WTC11 (cell line): Measurements from ENCODE around the gene EID2. TPM values are rescaled to one million over a fixed set of nuclear protein-coding genes. Genes with fewer than 3 reads are reported as not detected.

Experiments
- ATAC-seq: fragments of 200-7000 bp; cut with Tn5 transposase; 2 replicates; pipeline ENCODE4 v1.10.0; 2021; ENCODE audit warnings: mild to moderate bottlenecking, moderate library complexity
- CTCF ChIA-PET: fragments of 300-600 bp; sonication (Branson Sonifier 250); formaldehyde crosslinking; loops from one replicate; lab custom pipeline; 2021; ENCODE audit warnings: antibody characterized with exemption; lab: Charles Lee
- POLR2A ChIA-PET: fragments of 350-600 bp; sonication (Branson Sonifier 250); formaldehyde crosslinking; loops from one replicate; lab custom pipeline; 2021; ENCODE audit warnings: antibody characterized with exemption; lab: Charles Lee
- DNase-seq: peaks from one replicate; pipeline ENCODE4 v3.0.0; 2021; ENCODE audit warnings: low spot score
- H3K27ac Mint-ChIP-seq: 2 replicates; pipeline ENCODE4 v1.8.0; 2021; ENCODE audit warnings: mixed read lengths
- H3K27me3 Mint-ChIP-seq: 2 replicates; pipeline ENCODE4 v1.8.0; 2021; ENCODE audit warnings: low read depth, mild to moderate bottlenecking, moderate library complexity, mixed read lengths
- H3K36me3 Mint-ChIP-seq: 2 replicates; pipeline ENCODE4 v1.8.0; 2021; ENCODE audit warnings: mixed read lengths
- H3K4me1 Mint-ChIP-seq: 2 replicates; pipeline ENCODE4 v1.8.0; 2022; ENCODE audit warnings: mixed read lengths
- H3K4me3 Mint-ChIP-seq: 2 replicates; pipeline ENCODE4 v1.8.0; 2021; ENCODE audit warnings: mild to moderate bottlenecking, moderate library complexity, mixed read lengths
- H3K9me3 Mint-ChIP-seq: 2 replicates; pipeline ENCODE4 v1.8.0; 2021; ENCODE audit warnings: mixed read lengths
- E2F1 ChIP-seq: sonication (generic); formaldehyde crosslinking; IDR thresholded peaks from 2 replicates; pipeline ENCODE4 v1.8.0; 2022; ENCODE audit warnings: mild to moderate bottlenecking, missing genetic modification reagents
- FOXP1 ChIP-seq: sonication (generic); formaldehyde crosslinking; IDR thresholded peaks from 2 replicates; pipeline ENCODE4 v1.8.0; 2022; ENCODE audit warnings: missing genetic modification reagents, mild to moderate bottlenecking, moderate library complexity, borderline replicate concordance
- FOXP4 ChIP-seq: sonication (generic); formaldehyde crosslinking; IDR thresholded peaks from 2 replicates; pipeline ENCODE4 v1.8.0; 2022; ENCODE audit warnings: mild to moderate bottlenecking, missing genetic modification reagents
- HMGXB4 ChIP-seq: sonication (generic); formaldehyde crosslinking; IDR thresholded peaks from 2 replicates; pipeline ENCODE4 v1.8.1; 2023; ENCODE audit warnings: mild to moderate bottlenecking, moderate library complexity, missing genetic modification reagents
- IRF1 ChIP-seq: sonication (generic); formaldehyde crosslinking; IDR thresholded peaks from 2 replicates; pipeline ENCODE4 v1.8.0; 2023; ENCODE audit warnings: missing genetic modification reagents
- JUN ChIP-seq: sonication (generic); formaldehyde crosslinking; IDR thresholded peaks from 2 replicates; pipeline ENCODE4 v1.8.0; 2023; ENCODE audit warnings: mild to moderate bottlenecking, missing genetic modification reagents
- KAT7 ChIP-seq: sonication (generic); formaldehyde crosslinking; IDR thresholded peaks from 2 replicates; pipeline ENCODE4 v1.8.1; 2023; ENCODE audit warnings: missing genetic modification reagents, mild to moderate bottlenecking, borderline replicate concordance
- MAX ChIP-seq: sonication (generic); formaldehyde crosslinking; IDR thresholded peaks from 2 replicates; pipeline ENCODE4 v1.8.0; 2022; ENCODE audit warnings: mild to moderate bottlenecking, missing genetic modification reagents
- NFYB ChIP-seq: sonication (generic); formaldehyde crosslinking; conservative IDR thresholded peaks from 2 replicates; pipeline ENCODE4 v1.8.0; 2022; ENCODE audit warnings: low read depth, missing genetic modification reagents
- SMAD3 ChIP-seq: sonication (generic); formaldehyde crosslinking; IDR thresholded peaks from 2 replicates; pipeline ENCODE4 v1.8.0; 2022; ENCODE audit warnings: missing genetic modification reagents, mild to moderate bottlenecking, borderline replicate concordance
- SOX15 ChIP-seq: fragments of 250-450 bp; sonication (Bioruptor Pico); IDR thresholded peaks from 2 replicates; pipeline ENCODE4 v1.9.0; 2021; ENCODE audit warnings: mild to moderate bottlenecking
- SP1 ChIP-seq: sonication (generic); formaldehyde crosslinking; conservative IDR thresholded peaks from 2 replicates; pipeline ENCODE4 v1.8.1; 2022; ENCODE audit warnings: missing genetic modification reagents
- TP53 ChIP-seq: sonication (generic); formaldehyde crosslinking; IDR thresholded peaks from 2 replicates; pipeline ENCODE4 v1.8.1; 2023; ENCODE audit warnings: mild to moderate bottlenecking, missing genetic modification reagents
- USF1 ChIP-seq: sonication (generic); formaldehyde crosslinking; IDR thresholded peaks from 2 replicates; pipeline ENCODE4 v1.8.0; 2022; ENCODE audit warnings: mild to moderate bottlenecking, missing genetic modification reagents
- ZBTB21 ChIP-seq: sonication (generic); formaldehyde crosslinking; IDR thresholded peaks from 2 replicates; pipeline ENCODE4 v1.8.1; 2023; ENCODE audit warnings: mild to moderate bottlenecking, missing genetic modification reagents, borderline replicate concordance
- ZNF232 ChIP-seq: sonication (generic); formaldehyde crosslinking; IDR thresholded peaks from 2 replicates; pipeline ENCODE4 v1.8.0; 2022; ENCODE audit warnings: mild to moderate bottlenecking, missing genetic modification reagents
- ZNF281 ChIP-seq: sonication (generic); formaldehyde crosslinking; IDR thresholded peaks from 2 replicates; pipeline ENCODE4 v1.8.0; 2023; ENCODE audit warnings: mild to moderate bottlenecking, missing genetic modification reagents
- ZNF423 ChIP-seq: fragments of 250-450 bp; sonication (Bioruptor Pico); IDR thresholded peaks from 2 replicates; pipeline ENCODE4 v2.1.2; 2022; ENCODE audit warnings: mild to moderate bottlenecking, moderate library complexity
- ZSCAN18 ChIP-seq: fragments of 250-450 bp; sonication (Bioruptor Pico); IDR thresholded peaks from 2 replicates; pipeline ENCODE4 v2.1.2; 2022; ENCODE audit warnings: mild to moderate bottlenecking, moderate library complexity
- total RNA-seq: library from RNA; stranded (reverse); gene quantifications from 3 replicates; pipeline ENCODE4 v1.2.3, GENCODE V29; 2021

EID2 gene
- total RNA-seq, 1 experiment from 2014 or later = 21.5 TPM

GRCh38 chr19:39532233-39533002, 7.5 kb downstream of the EID2 start, which contains the start of gene EID2B (continued):
- TF ChIP-seq ZBTB21 (CRISPR knock-in tag) (no peak), HMGXB4 (CRISPR knock-in tag) (peak; percentile 87; the same call in 1 of the 2 replicates), FOXP1 (peak; percentile 28; the same call in 1 of the 2 replicates), ZNF232 (CRISPR knock-in tag) (peak; percentile 53; the same call in 1 of the 2 replicates), FOXP4 (CRISPR knock-in tag) (peak; percentile 72; the same call in 1 of the 2 replicates)

GRCh38 chr19:39531834-39532232, 8.1 kb downstream of the EID2 start:
- ATAC-seq (no peak), DNase-seq (no peak)
- CTCF ChIA-PET = interaction anchor here (0.7 to 3.5 kb wide), 19 partner anchors 11 to 140 kb away, joined by 3 to 66 read pairs (median 5); partner anchors contain the start of genes MED29, PAF1, PLEKHG2 and SELENOV
- TF ChIP-seq SOX15 (CRISPR knock-in tag) = no peak
- TF ChIP-seq ZSCAN18 (CRISPR knock-in tag) = no peak
- TF ChIP-seq E2F1 (CRISPR knock-in tag) = no peak
- TF ChIP-seq KAT7 (CRISPR knock-in tag) = no peak
- no peak for TF ChIP-seq USF1
- TF ChIP-seq ZNF281 (CRISPR knock-in tag) = no peak
- TF ChIP-seq ZNF423 (CRISPR knock-in tag) = no peak
- TF ChIP-seq SP1 (CRISPR knock-in tag) = no peak
- no peak for TF ChIP-seq ZNF232 (CRISPR knock-in tag)
- no peak for TF ChIP-seq IRF1
- no peak for TF ChIP-seq SMAD3 (CRISPR knock-in tag)
- no peak for TF ChIP-seq JUN (CRISPR knock-in tag)
- TF ChIP-seq NFYB (CRISPR knock-in tag) = no peak
- no peak for TF ChIP-seq TP53 (CRISPR knock-in tag)
- no peak for TF ChIP-seq MAX (CRISPR knock-in tag)
- no peak for TF ChIP-seq FOXP4 (CRISPR knock-in tag)
- peaks cover 6% of the 10 kb centered on the region for H3K4me1 Mint-ChIP-seq
- no peak overlapping the region for H3K27ac Mint-ChIP-seq
- POLR2A ChIA-PET = interaction anchor here (0.9 to 1.1 kb wide), 2 partner anchors 17 to 58 kb away, joined by 3 to 6 read pairs; partner anchors contain the start of gene SELENOV
- H3K4me3 Mint-ChIP-seq = peak overlapping the region; percentile 91
- no peaks in the 10 kb centered on the region for H3K36me3 Mint-ChIP-seq
- no peaks in the 10 kb centered on the region for H3K9me3 Mint-ChIP-seq
- H3K27me3 Mint-ChIP-seq = peaks cover 10% of the 10 kb centered on the region
